ENCODE measurements around the gene SMCR8. TPM values are rescaled to one million over a fixed set of nuclear protein-coding genes. Genes with fewer than 3 reads are reported as not detected.
"Not testable (repeated sequence)": the region's sequence is repeated elsewhere in the genome, so short reads cannot be mapped to it uniquely, and the experiment has no call there.

SMCR8 gene
- polyA plus RNA-seq, 1 of the 3 experiments (the other 2 are of a cell fraction) = 5.6 TPM

GRCh38 chr17:18332909-18333489 is 17.9 kb downstream of the SMCR8 start:
- no peak for DNase-seq
- no peaks in the 10 kb centered on the region for H3K9me3 ChIP-seq
- no peak overlapping the region for H2AFZ ChIP-seq (ENCODE audit: low read depth)
- WGBS (ENCODE audit: low lambda C conversion rate) = 95% methylated on average over 2 of the region's 4 CpGs
- ChIA-PET CTCF (interaction anchor here (0.9 kb wide), 1 partner anchor 13 kb away, joined by 3 read pairs; no protein-coding TSS in a partner anchor), POLR2A (no interaction called here)
- no peaks in the 10 kb centered on the region for H3K79me2 ChIP-seq (ENCODE audit: insufficient read depth)
- H4K20me1 ChIP-seq (ENCODE audit: insufficient read depth) = no peaks in the 10 kb centered on the region
- H3K4me1 ChIP-seq (ENCODE audit: control insufficient read depth in 1 of 2, insufficient read depth in 2 of 2, low read depth in 1 of 2, low read length in 1 of 2) = no peaks in the 10 kb centered on the region
- H3K9ac ChIP-seq = no peak overlapping the region
- TF ChIP-seq USF1 (IDR thresholded peaks at IDR 0.05; ENCODE audit: borderline replicate concordance, low read depth) (no peak), IRF3 (IDR thresholded peaks at IDR 0.05; ENCODE audit: low read depth, low read length) (no peak), SMC3 (IDR thresholded peaks at IDR 0.05; ENCODE audit: low read depth, low read length) (no peak), POLR2AphosphoS5 (IDR thresholded peaks at IDR 0.05; ENCODE audit: low read depth, low read length) (no peak), EZH2phosphoT487 (IDR thresholded peaks at IDR 0.05; ENCODE audit: borderline replicate concordance, low read depth) (no peak), YY1 (IDR thresholded peaks at IDR 0.05; ENCODE audit: low read depth) (no peak), ZBTB33 (IDR thresholded peaks at IDR 0.05; ENCODE audit: borderline replicate concordance, low read depth) (no peak), NFIC (IDR thresholded peaks at IDR 0.05; ENCODE audit: borderline replicate concordance) (no peak), SIN3A (IDR thresholded peaks at IDR 0.05; ENCODE audit: borderline replicate concordance, low read depth, low read length) (no peak), RFX5 (IDR thresholded peaks at IDR 0.05; ENCODE audit: low read length) (no peak), FOXM1 (IDR thresholded peaks at IDR 0.05; ENCODE audit: low read depth) (no peak), TAF1 (IDR thresholded peaks at IDR 0.05; ENCODE audit: borderline replicate concordance, low read depth, low read length) (no peak), TEAD4 (IDR thresholded peaks at IDR 0.05; ENCODE audit: borderline replicate concordance, insufficient read depth) (no peak), MXI1 (IDR thresholded peaks at IDR 0.05; ENCODE audit: low read depth, low read length) (no peak), NRF1 (IDR thresholded peaks at IDR 0.05; ENCODE audit: low read depth, low read length) (no peak), FOXJ3 (CRISPR knock-in tag; IDR thresholded peaks at IDR 0.05) (no peak)
- H3K27ac ChIP-seq (ENCODE audit: low read depth in 2 of 2, low read length in 1 of 2) = no peak overlapping the region
- H3K27me3 ChIP-seq (ENCODE audit: insufficient read depth) = no peaks in the 10 kb centered on the region
- H3F3A ChIP-seq (replicated peaks; ENCODE audit: insufficient read depth) = no peaks in the 10 kb centered on the region
- H3K36me3 ChIP-seq (replicated peaks in 1 of 2; ENCODE audit: control insufficient read depth in 1 of 2, insufficient read depth in 2 of 2, low read length in 1 of 2) = peaks cover 0 to 40% of the 10 kb centered on the region in 2 experiments
- H3K9me2 ChIP-seq = no peaks in the 10 kb centered on the region
- H3K4me2 ChIP-seq = no peak overlapping the region
- H3K4me3 ChIP-seq (ENCODE audit: low read depth in 2 of 2, low read length in 1 of 2) = no peak overlapping the region

DNA sequence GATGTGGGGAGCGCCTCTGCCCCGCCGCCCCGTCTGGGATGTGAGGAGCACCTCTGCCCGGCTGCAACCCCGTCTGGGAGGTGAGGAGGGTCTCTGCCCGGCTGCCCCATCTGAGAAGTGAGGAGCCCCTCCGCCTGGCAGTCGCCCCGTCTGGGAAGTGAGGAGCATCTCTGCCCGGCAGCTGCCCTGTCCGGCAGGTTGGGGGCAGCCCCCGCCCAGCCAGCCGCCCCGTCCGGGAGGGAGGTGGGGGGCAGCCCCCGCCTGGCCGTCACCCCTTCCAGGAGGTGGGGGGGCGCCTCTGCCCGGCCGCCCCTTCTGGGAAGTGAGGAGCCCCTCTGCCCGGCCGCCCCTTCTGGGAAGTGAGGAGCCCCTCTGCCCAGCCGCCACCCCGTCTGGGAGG is 23.1 kb downstream of the SMCR8 start:
- H3K4me2 ChIP-seq; H3K27me3 ChIP-seq (ENCODE audit: insufficient read depth); DNase-seq; CTCF ChIA-PET; POLR2A ChIA-PET; H3K9ac ChIP-seq; H3K27ac ChIP-seq (ENCODE audit: low read depth in 2 of 2, low read length in 1 of 2); H4K20me1 ChIP-seq (ENCODE audit: insufficient read depth); H3K4me3 ChIP-seq (ENCODE audit: low read depth in 2 of 2, low read length in 1 of 2); H3K9me3 ChIP-seq; H2AFZ ChIP-seq (ENCODE audit: low read depth); H3K79me2 ChIP-seq (ENCODE audit: insufficient read depth); H3F3A ChIP-seq (replicated peaks; ENCODE audit: insufficient read depth); H3K4me1 ChIP-seq (ENCODE audit: control insufficient read depth in 1 of 2, insufficient read depth in 2 of 2, low read depth in 1 of 2, low read length in 1 of 2); H3K9me2 ChIP-seq: not testable (repeated sequence)
- WGBS (ENCODE audit: low lambda C conversion rate) = 89% methylated on average over 4 of the region's 25 CpGs
- H3K36me3 ChIP-seq (replicated peaks in 1 of 2; ENCODE audit: control insufficient read depth in 1 of 2, insufficient read depth in 2 of 2, low read length in 1 of 2) = peaks cover 10 to 18% of the 10 kb centered on the region in 2 experiments

Measured in SK-N-SH (cell line).